ENCODE measurements around the gene XYLB.

DNA sequence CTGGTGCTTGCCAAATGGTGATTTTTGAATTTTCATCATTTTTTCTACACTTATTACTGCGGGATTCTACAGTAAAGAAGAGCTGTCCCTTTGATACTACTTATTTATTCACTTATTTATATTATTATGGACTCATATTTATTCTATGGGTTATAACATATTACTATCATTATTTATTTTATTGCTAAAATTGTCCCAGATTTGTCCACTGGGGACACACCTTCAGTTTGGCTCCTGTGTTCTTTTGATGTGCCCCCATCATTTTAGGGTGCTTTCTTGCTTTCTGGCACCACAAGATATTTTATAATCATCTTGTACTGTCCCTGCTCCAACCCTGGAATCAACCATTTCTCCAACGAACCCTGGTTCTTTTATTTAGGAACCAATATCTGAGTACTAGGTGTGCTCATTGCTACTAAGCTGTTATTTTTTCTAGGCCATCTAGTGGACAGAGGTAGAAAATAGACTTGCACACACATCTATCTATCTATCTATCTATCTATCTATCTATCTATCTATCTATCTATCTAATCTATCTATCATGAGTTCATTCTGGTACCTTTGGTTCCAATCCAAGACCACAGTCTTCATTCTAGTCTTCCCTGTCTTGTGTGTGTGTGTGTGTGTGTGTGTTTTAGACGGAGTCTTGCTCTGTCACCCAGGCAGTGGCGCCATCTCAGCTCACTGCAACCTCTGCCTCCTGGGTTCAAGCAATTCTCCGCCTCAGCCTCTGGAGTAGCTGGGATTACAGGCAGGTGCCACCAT is 48.5 kb upstream of the XYLB start:
- TF ChIP-seq POLR2AphosphoS5 (IDR thresholded peaks at IDR 0.05; ENCODE audit: low read depth, low read length) (no peak), TAF1 (IDR thresholded peaks at IDR 0.05; ENCODE audit: borderline replicate concordance, insufficient read depth, low read length) (no peak), SIN3A (IDR thresholded peaks at IDR 0.05; ENCODE audit: borderline replicate concordance, insufficient read depth, low read length) (no peak)
